Measurements from ENCODE around the gene SLC25A52. TPM values are rescaled to one million over a fixed set of nuclear protein-coding genes. Genes with fewer than 3 reads are reported as not detected.

Gene SLC25A52
- total and polyA plus RNA-seq, 2 donors (not counting 3 experiments of a cell fraction or from before 2014, with no cell fraction given): 0.06 TPM; not detected in 1

- dilution Hi-C loops (cut with MboI; ENCODE audit: extremely low pct_ligation_motif_present, low sequenced_read_pairs): no loop called here
Measured at GRCh38 chr18:31718386-31718785, 42.3 kb downstream of the SLC25A52 start.

More at GRCh38 chr18:31718386-31718785, 42.3 kb downstream of the SLC25A52 start:
- Histone ChIP-seq H3K36me3 (ENCODE audit: control insufficient read depth in 2 of 2, extremely low read depth in 1 of 2, insufficient read depth in 2 of 2, low read length in 2 of 2) (no peaks in the 10 kb centered on the region), H3K9me1 (replicated peaks; ENCODE audit: control insufficient read depth, extremely low read depth, insufficient read depth, low read length) (no peaks in the 10 kb centered on the region), H3K27me3 (ENCODE audit: control insufficient read depth in 2 of 2, insufficient read depth in 2 of 2, low read length in 2 of 2) (peaks cover 1 to 6% of the 10 kb centered on the region in 2 experiments), H2AFZ (ENCODE audit: low read depth, low read length) (no peak overlapping the region), H3K9ac (replicated peaks; ENCODE audit: extremely low read depth, insufficient read depth, low read length) (no peak overlapping the region), H3K79me2 (ENCODE audit: control insufficient read depth, insufficient read depth, low read length) (no peaks in the 10 kb centered on the region), H3K4me3 (replicated peaks in 1 of 3; ENCODE audit: insufficient read depth in 1 of 3, low read depth in 1 of 3, low read length in 3 of 3) (no peak overlapping the region), H4K20me1 (replicated peaks; ENCODE audit: control insufficient read depth, extremely low read depth, insufficient read depth, low read length) (no peaks in the 10 kb centered on the region), H3K27ac (ENCODE audit: insufficient read depth, low read depth, low read length) (no peak overlapping the region), H3K4me1 (ENCODE audit: control insufficient read depth, extremely low read depth, insufficient read depth, low read length) (no peaks in the 10 kb centered on the region), H3K9me3 (replicated peaks; ENCODE audit: control insufficient read depth, insufficient read depth, low read length) (no peaks in the 10 kb centered on the region), H3K4me2 (ENCODE audit: insufficient read depth, low read length) (no peak overlapping the region)
- ChIA-PET POLR2A (no interaction called here), CTCF (interaction anchor here (2.5 to 3.0 kb wide), 2 partner anchors 108 to 163 kb away, joined by 9 to 23 read pairs; no protein-coding TSS in a partner anchor)
- TF ChIP-seq EZH2 (IDR thresholded peaks at IDR 0.05; ENCODE audit: borderline replicate concordance, low read depth, low read length, severe bottlenecking) (no peak), POLR2A (IDR thresholded peaks at IDR 0.05; ENCODE audit: low read depth, low read length) (no peak), POLR2AphosphoS5 (IDR thresholded peaks at IDR 0.05; ENCODE audit: insufficient read depth, low read depth, low read length) (no peak), MYC (IDR thresholded peaks at IDR 0.05; ENCODE audit: low read depth, low read length) (no peak), JUN (IDR thresholded peaks at IDR 0.05; ENCODE audit: borderline replicate concordance, insufficient read depth, insufficient read length, low read depth) (no peak), FOS (IDR thresholded peaks at IDR 0.05; ENCODE audit: borderline replicate concordance, insufficient read depth, low read length) (no peak), CTCF (IDR thresholded peaks at IDR 0.05; ENCODE audit: extremely low read depth in 1 of 2, insufficient read depth in 1 of 2, low read depth in 1 of 2, low read length in 2 of 2) (no peak), GATA2 (IDR thresholded peaks at IDR 0.05; ENCODE audit: insufficient read depth, insufficient read length, low read depth, low read length) (no peak), MAX (IDR thresholded peaks at IDR 0.05; ENCODE audit: insufficient read depth, insufficient read length) (no peak)
- intact Hi-C loops (cut with micrococcal nuclease): no loop called here
- FAIRE-seq: no peak
- no peak for DNase-seq (ENCODE audit: low read depth, low spot score)
- BruUV-seq (replicated peaks): no TSS peak
